Transverse colon (tissue), 4 donors: ENCODE results near the gene NOTCH2. TPM values are rescaled to one million over a fixed set of nuclear protein-coding genes. Genes with fewer than 3 reads are reported as not detected.

Experiments used
- DNase-seq: peaks from one replicate; pipeline ENCODE4 v3.0.0-alpha.2; 2019
- H3K27ac ChIP-seq, 4 donors: fragments of 200-600 bp; sonication (generic); 2 replicates each; pipeline ENCODE4 v1.5.1; 2016 to 2018; ENCODE audit warnings: inconsistent platforms in 4 of 4
- H3K27me3 ChIP-seq: fragments of 200-600 bp; sonication (generic); 2 replicates; pipeline ENCODE4 v1.5.1; 2017; ENCODE audit warnings: inconsistent platforms
- H3K36me3 ChIP-seq, 4 donors: fragments of 200-600 bp; sonication (generic); 2 replicates each; pipeline ENCODE4 v1.5.1; 2017 to 2019; ENCODE audit warnings: inconsistent platforms in 4 of 4
- H3K4me1 ChIP-seq, 4 donors: fragments of 200-600 bp; sonication (generic); 2 replicates each; pipeline ENCODE4 v1.5.1; 2017 to 2020; ENCODE audit warnings: inconsistent platforms in 4 of 4
- H3K4me3 ChIP-seq, 4 donors: fragments of 200-600 bp; sonication (generic); 1 replicate in 1 of 4; 2 replicates in 3 of 4; pipeline versions ENCODE4 v1.5.1 to v1.6.1; 2017 to 2019; ENCODE audit warnings: inconsistent platforms in 4 of 4
- H3K9me3 ChIP-seq, 2 donors: fragments of 200-600 bp; sonication (generic); 2 replicates each; pipeline ENCODE4 v1.5.1; 2017 to 2019; ENCODE audit warnings: inconsistent platforms in 2 of 2
- EP300 ChIP-seq: sonication (generic); formaldehyde crosslinking; IDR thresholded peaks from one replicate; pipeline ENCODE4 v1.6.1; 2017; ENCODE audit warnings: antibody characterized with exemption, low read depth
- POLR2A ChIP-seq: fragments of 450-650 bp; IDR thresholded peaks from one replicate; pipeline ENCODE4 v1.6.1; 2016; ENCODE audit warnings: antibody characterized with exemption, mild to moderate bottlenecking, moderate library complexity
- POLR2AphosphoS5 ChIP-seq, 3 donors: sonication (generic); formaldehyde crosslinking; IDR thresholded peaks; one replicate each; pipeline ENCODE4 v1.6.1; 2016; ENCODE audit warnings: antibody characterized with exemption in 3 of 3
- WGBS, 2 donors: methylation state at CpG; one replicate each; pipeline ENCODE4 v1.1.5; 2018; ENCODE audit warnings: low coverage in 1 of 2; 5-methylcytosine and 5-hydroxymethylcytosine counted together
- in situ Hi-C, 4 donors: fragments of 200-750 bp; cut with MboI; loops; one replicate each; pipeline versions ENCODE4 v1.15.0 to v1.15.1; 2017; ENCODE audit warnings: low sequenced_read_pairs in 3 of 4, low pct_ligation_motif_present in 1 of 4, low pct_unique_long_range_greater_than_20kb in 1 of 4
- intact Hi-C: fragments of 100-400 bp; cut with DNase I; formaldehyde crosslinking; loops from one replicate; pipeline ENCODE4 v1.15.1; 2023; ENCODE audit warnings: low total_unique reads
- total RNA-seq, 4 donors: library from RNA; depleted of rRNA; stranded (reverse); fragments of >200 nt; gene quantifications; one replicate each; pipeline ENCODE4 v1.1.0, GENCODE V29; 2016
- TF ChIP-seq, protein P1 (sequence below), 5 experiments: fragments of 200-600 bp in 3 of 5; fragments of 450-650 bp in 2 of 5; sonication (generic) in 3 of 5; IDR thresholded peaks; 1 replicate in 2 of 5; 2 replicates in 3 of 5; pipeline ENCODE4 v1.5.1; 2016 to 2017; ENCODE audit warnings: antibody characterized with exemption in 5 of 5, inconsistent platforms in 3 of 5, mild to moderate bottlenecking in 2 of 5, moderate library complexity in 1 of 5

The NOTCH2 gene
- total RNA-seq, 4 donors from 2014 or later, result 24.7 to 80.0 (median 47.1) TPM

DNA sequence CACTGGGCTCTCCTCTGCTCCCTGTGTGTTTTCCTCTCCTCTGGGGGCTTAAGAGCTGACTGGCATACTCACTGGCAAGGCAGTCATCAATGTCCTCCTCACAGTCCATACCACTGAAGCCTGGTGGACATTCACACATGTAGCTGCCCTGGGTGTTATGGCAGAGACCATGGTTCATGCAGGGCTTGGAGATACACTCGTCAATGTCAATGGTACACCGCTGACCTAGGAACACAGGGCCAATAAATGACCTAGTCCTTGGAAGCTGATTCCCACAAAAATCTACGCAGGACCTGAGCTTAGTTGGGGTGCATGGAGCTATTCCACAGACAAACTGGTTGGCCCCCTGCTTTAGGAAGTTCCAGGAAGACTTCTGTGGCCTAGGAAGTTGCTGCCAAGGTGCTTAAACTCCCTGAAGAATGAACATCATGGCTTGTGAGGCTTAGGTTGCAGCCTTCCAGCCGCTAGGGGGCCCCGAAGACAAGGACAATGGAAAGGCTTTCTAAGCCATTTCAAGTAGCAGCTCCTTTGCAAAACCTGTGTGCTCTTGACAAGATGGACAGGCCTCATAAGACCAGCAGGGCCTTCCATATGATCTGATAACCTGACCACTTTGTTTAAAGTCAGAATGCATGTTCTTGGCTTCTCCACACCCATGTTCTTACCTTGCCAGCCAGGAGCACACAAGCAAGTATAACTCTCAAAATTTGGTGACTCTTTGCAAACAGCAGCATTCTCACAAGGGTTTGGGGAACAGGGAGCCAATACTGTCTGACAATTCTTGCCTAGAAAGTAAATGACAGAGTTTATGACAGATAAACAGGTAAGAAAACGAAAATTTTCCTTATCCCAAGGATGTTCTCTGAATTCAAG, 120.9 kb downstream of the NOTCH2 start:
- peak; percentile 82 for DNase-seq
- no peak for TF ChIP-seq POLR2AphosphoS5 (IDR thresholded peaks at IDR 0.05)
- TF ChIP-seq, protein P1, sequence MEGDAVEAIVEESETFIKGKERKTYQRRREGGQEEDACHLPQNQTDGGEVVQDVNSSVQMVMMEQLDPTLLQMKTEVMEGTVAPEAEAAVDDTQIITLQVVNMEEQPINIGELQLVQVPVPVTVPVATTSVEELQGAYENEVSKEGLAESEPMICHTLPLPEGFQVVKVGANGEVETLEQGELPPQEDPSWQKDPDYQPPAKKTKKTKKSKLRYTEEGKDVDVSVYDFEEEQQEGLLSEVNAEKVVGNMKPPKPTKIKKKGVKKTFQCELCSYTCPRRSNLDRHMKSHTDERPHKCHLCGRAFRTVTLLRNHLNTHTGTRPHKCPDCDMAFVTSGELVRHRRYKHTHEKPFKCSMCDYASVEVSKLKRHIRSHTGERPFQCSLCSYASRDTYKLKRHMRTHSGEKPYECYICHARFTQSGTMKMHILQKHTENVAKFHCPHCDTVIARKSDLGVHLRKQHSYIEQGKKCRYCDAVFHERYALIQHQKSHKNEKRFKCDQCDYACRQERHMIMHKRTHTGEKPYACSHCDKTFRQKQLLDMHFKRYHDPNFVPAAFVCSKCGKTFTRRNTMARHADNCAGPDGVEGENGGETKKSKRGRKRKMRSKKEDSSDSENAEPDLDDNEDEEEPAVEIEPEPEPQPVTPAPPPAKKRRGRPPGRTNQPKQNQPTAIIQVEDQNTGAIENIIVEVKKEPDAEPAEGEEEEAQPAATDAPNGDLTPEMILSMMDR (IDR thresholded peaks at IDR 0.05), result peak; percentile 66 to 81 (median 79)
- in situ Hi-C loops (loop anchor here in 1 of 4 donors (10.0 kb wide), 1 partner anchor 194 kb away; no protein-coding TSS in a partner anchor), intact Hi-C loops (no loop called here)
- no peak overlapping the region for H3K27ac ChIP-seq
- H3K9me3 ChIP-seq, result no peaks in the 10 kb centered on the region
- WGBS, 2 donors, result 25 to 49% methylated on average over 1 to 6 of the region's 6 CpGs
- H3K36me3 ChIP-seq, result peaks cover 0 to 16% (median 3%) of the 10 kb centered on the region in 4 donors
- H3K4me1 ChIP-seq, result no peaks in the 10 kb centered on the region
- H3K27me3 ChIP-seq, result no peaks in the 10 kb centered on the region
- no peak overlapping the region for H3K4me3 ChIP-seq

DNA sequence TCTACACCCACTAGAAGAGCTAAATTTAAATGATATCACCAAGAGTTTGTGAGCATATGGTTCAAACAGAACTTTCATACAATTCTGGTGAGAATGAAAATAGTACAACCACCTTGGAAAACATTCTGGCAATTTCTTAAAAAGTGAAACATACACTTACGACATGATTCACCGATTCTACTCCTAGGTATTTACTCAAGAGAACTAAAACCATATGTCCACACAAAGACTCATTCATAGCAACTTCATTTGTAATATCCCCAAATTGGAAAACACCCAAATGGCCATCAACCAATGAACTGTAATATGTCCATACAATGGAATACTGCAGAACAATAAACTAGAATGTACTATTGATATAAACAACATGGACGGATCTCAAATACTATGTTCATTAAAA, 122.0 kb downstream of the NOTCH2 start:
- no peaks in the 10 kb centered on the region for H3K4me1 ChIP-seq
- in situ Hi-C loops (loop anchor here in 1 of 4 donors (10.0 kb wide), 1 partner anchor 193 kb away; no protein-coding TSS in a partner anchor), intact Hi-C loops (no loop called here)
- no peaks in the 10 kb centered on the region for H3K9me3 ChIP-seq
- no peak overlapping the region for H3K4me3 ChIP-seq
- no peaks in the 10 kb centered on the region for H3K27me3 ChIP-seq
- TF ChIP-seq EP300 (no peak), POLR2AphosphoS5 (IDR thresholded peaks at IDR 0.05) (no peak), POLR2A (no peak)
- TF ChIP-seq, protein P1 (IDR thresholded peaks at IDR 0.05), result no peak
- DNase-seq, result no peak
- no peak overlapping the region for H3K27ac ChIP-seq
- WGBS, 2 donors, result 60 to 66% methylated on average over 3 of the region's 3 CpGs
- H3K36me3 ChIP-seq, result peaks cover 0 to 7% (median 3%) of the 10 kb centered on the region in 4 donors

DNA sequence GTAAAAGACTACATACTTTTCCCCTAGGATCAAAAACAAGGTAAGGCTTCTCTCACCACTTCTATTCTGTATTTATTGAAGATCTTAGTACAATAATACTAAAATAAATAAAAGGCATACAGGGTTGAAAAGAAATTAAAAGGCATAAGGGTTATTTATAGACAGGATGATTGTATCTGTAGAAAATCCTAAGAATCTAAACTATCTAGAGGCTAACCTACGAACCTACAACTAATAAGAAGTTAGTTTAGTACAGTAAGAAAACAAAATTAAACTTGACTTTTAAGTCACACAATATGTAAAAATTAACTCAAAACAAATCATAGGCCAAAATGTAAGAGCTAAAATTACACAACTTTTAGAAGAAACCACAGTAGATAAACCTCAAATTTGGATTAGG, 122.7 kb downstream of the NOTCH2 start:
- Histone ChIP-seq H3K4me3 (no peak overlapping the region), H3K36me3 (peaks cover 0 to 5% (median 1%) of the 10 kb centered on the region in 4 donors), H3K9me3 (no peaks in the 10 kb centered on the region), H3K27me3 (no peaks in the 10 kb centered on the region), H3K27ac (no peak overlapping the region), H3K4me1 (no peaks in the 10 kb centered on the region)
- no peak for DNase-seq
- WGBS, 2 donors, result 75 to 81% methylated on average over 1 of the region's 1 CpG
- in situ Hi-C loops, result loop anchor here in 1 of 4 donors (10.0 kb wide), 1 partner anchor 192 kb away; no protein-coding TSS in a partner anchor
- TF ChIP-seq, protein P1 (IDR thresholded peaks at IDR 0.05), result no peak
- no peak for TF ChIP-seq POLR2A
- no peak for TF ChIP-seq POLR2AphosphoS5 (IDR thresholded peaks at IDR 0.05)
- TF ChIP-seq EP300, result no peak
- intact Hi-C loops, result no loop called here

DNA sequence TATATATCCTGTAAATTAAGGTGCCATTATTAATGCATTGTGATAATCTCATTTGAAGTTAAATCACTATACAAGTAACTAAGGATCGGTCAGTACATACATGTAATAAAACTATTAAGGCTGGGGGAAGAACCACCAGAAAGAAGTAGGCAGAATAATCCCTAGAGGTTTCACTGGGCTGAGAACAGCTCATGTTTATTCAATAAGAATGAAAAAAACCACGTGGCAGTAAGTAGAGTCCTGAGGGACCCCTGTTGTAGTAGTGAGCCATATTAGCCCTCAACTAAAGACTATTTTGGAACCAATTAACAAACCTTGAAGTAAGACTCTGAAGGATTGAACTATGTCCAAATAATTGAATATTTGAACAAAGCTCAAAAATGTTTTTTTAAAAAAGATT, 126.2 kb downstream of the NOTCH2 start:
- peaks cover 0 to 25% (median 10%) of the 10 kb centered on the region in 4 donors for H3K36me3 ChIP-seq
- no peak overlapping the region for H3K4me3 ChIP-seq
- no peak overlapping the region for H3K27ac ChIP-seq
- no peak for DNase-seq
- no peaks in the 10 kb centered on the region for H3K4me1 ChIP-seq
- H3K9me3 ChIP-seq, result no peaks in the 10 kb centered on the region
- intact Hi-C loops, result no loop called here
- TF ChIP-seq EP300, result no peak
- no peak for TF ChIP-seq POLR2A
- TF ChIP-seq, protein P1 (IDR thresholded peaks at IDR 0.05), result no peak
- TF ChIP-seq POLR2AphosphoS5 (IDR thresholded peaks at IDR 0.05), result no peak
- in situ Hi-C loops, result loop anchor here in 1 of 4 donors (10.0 kb wide), 1 partner anchor 188 kb away; no protein-coding TSS in a partner anchor
- 71 to 73% methylated on average over 2 of the region's 2 CpGs for WGBS, 2 donors
- no peaks in the 10 kb centered on the region for H3K27me3 ChIP-seq
